Fibroblast of the conjunctiva (primary cell): ENCODE results near the gene GPR171.

Experiments used
- DNase-seq: peaks from one replicate; pipeline ENCODE4 v3.0.0-alpha.2; 2010; ENCODE audit warnings: low read depth

The GPR171 gene

GRCh38 chr3:151213881-151214280 is 10.9 kb upstream of the GPR171 start:
- no peak for DNase-seq

- DNase-seq, result no peak
Measured at GRCh38 chr3:151213151-151213550, 10.1 kb upstream of the GPR171 start.

- DNase-seq, result no peak
Measured at GRCh38 chr3:151210676-151211381, 7.8 kb upstream of the GPR171 start.

GRCh38 chr3:151209654-151210053 is 6.6 kb upstream of the GPR171 start:
- DNase-seq, result no peak

GRCh38 chr3:151206201-151206600 is 3.2 kb upstream of the GPR171 start:
- no peak for DNase-seq

GRCh38 chr3:151205482-151205881 is 2.5 kb upstream of the GPR171 start:
- no peak for DNase-seq

- no peak for DNase-seq
Measured at GRCh38 chr3:151204530-151205402, 1.8 kb upstream of the GPR171 start.

- DNase-seq, result no peak
Measured at GRCh38 chr3:151201051-151201730, 1.8 kb downstream of the GPR171 start.

- DNase-seq, result no peak
Measured at GRCh38 chr3:151200586-151200985, 2.4 kb downstream of the GPR171 start.

GRCh38 chr3:151199554-151200438 is 3.2 kb downstream of the GPR171 start:
- DNase-seq, result no peak

- no peak for DNase-seq
Measured at GRCh38 chr3:151198849-151199248, 4.2 kb downstream of the GPR171 start.

GRCh38 chr3:151197981-151198767 is 4.8 kb downstream of the GPR171 start:
- peak; percentile 9 for DNase-seq

- DNase-seq, result no peak
Measured at GRCh38 chr3:151197228-151197627, 5.8 kb downstream of the GPR171 start.

GRCh38 chr3:151196434-151196833 is 6.6 kb downstream of the GPR171 start:
- no peak for DNase-seq

GRCh38 chr3:151195826-151196225 is 7.2 kb downstream of the GPR171 start:
- DNase-seq, result no peak

- DNase-seq, result no peak
Measured at GRCh38 chr3:151192545-151192944, 10.5 kb downstream of the GPR171 start.

GRCh38 chr3:151191095-151191494 is 11.9 kb downstream of the GPR171 start:
- no peak for DNase-seq

GRCh38 chr3:151183265-151183671 is 19.7 kb downstream of the GPR171 start:
- DNase-seq, result no peak

GRCh38 chr3:151182349-151183079 is 20.5 kb downstream of the GPR171 start:
- no peak for DNase-seq

GRCh38 chr3:151178208-151178845 is 24.7 kb downstream of the GPR171 start:
- no peak for DNase-seq
